Activated T-helper 1 cell treated with anti-CD3 and anti-CD28 coated beads, Interleukin-12 subunit alpha, Interleukin-12 subunit beta, Interleukin-2, Interleukin-4 antibody, amounts not matched to agents 30 ng/mL and 10 ng/mL and 1 ng/mL, durations not matched to agents 14 hours and 24 hours and 36 hours (primary cell): Measurements from ENCODE around the gene OCEL1. TPM values are rescaled to one million over a fixed set of nuclear protein-coding genes. Genes with fewer than 3 reads are reported as not detected.
"Not testable (repeated sequence)": the region's sequence is repeated elsewhere in the genome, so short reads cannot be mapped to it uniquely, and the experiment has no call there.

Experiments
- DNase-seq: peaks from one replicate; pipeline ENCODE4 v3.0.0; 2021; ENCODE audit warnings: low spot score
- H3K27ac Mint-ChIP-seq: one replicate; pipeline ENCODE4 v1.8.0; 2021; ENCODE audit warnings: mild to moderate bottlenecking, mixed read lengths
- H3K27me3 Mint-ChIP-seq: one replicate; pipeline ENCODE4 v1.8.0; 2022; ENCODE audit warnings: mild to moderate bottlenecking, moderate library complexity, mixed read lengths; ENCODE audit not compliant: insufficient read depth
- H3K36me3 Mint-ChIP-seq: one replicate; pipeline ENCODE4 v1.8.0; 2021; ENCODE audit warnings: low read depth, mixed read lengths
- H3K4me1 Mint-ChIP-seq: one replicate; pipeline ENCODE4 v1.8.0; 2021; ENCODE audit warnings: low read depth, mixed read lengths
- H3K4me3 Mint-ChIP-seq: one replicate; pipeline ENCODE4 v1.8.0; 2021; ENCODE audit warnings: mild to moderate bottlenecking, moderate library complexity, mixed read lengths
- H3K9me3 Mint-ChIP-seq: one replicate; pipeline ENCODE4 v1.8.0; 2021; ENCODE audit warnings: mixed read lengths
- intact Hi-C: fragments of 100-400 bp; cut with micrococcal nuclease; formaldehyde crosslinking; loops from one replicate; pipeline ENCODE4 v1.15.1; 2024
- total RNA-seq: library from RNA; stranded (reverse); gene quantifications from 2 replicates; pipeline ENCODE4 v1.2.3, GENCODE V29; 2022

OCEL1 gene
- total RNA-seq, 1 donor from 2014 or later, result 19.6 TPM

- H3K27ac Mint-ChIP-seq, result peak overlapping the region; percentile 96
- no peaks in the 10 kb centered on the region for H3K9me3 Mint-ChIP-seq
- H3K27me3 Mint-ChIP-seq, result no peaks in the 10 kb centered on the region
- peaks cover 16% of the 10 kb centered on the region for H3K4me1 Mint-ChIP-seq
- H3K4me3 Mint-ChIP-seq, result peak overlapping the region; percentile 89
- intact Hi-C loops, result loop anchor here (2.0 kb wide), 1 partner anchor 32 kb away; no protein-coding TSS in a partner anchor
- peaks cover 3% of the 10 kb centered on the region for H3K36me3 Mint-ChIP-seq
- DNase-seq, result no peak
Observed at GRCh38 chr19:17266589-17266974, 40.6 kb downstream of the OCEL1 start.

GRCh38 chr19:17266975-17267788 is 41.2 kb downstream of the OCEL1 start, which contains the start of gene BABAM1:
BABAM1 (plus strand) TSS chr19:17267443; CDS start chr19:17268807, 1,364 bp downstream.
- peak within 1 kb of the TSS; percentile 96 for H3K27ac Mint-ChIP-seq
- H3K27me3 Mint-ChIP-seq, result no peaks in the 10 kb centered on the region
- peaks cover 3% of the 10 kb centered on the region for H3K36me3 Mint-ChIP-seq
- H3K9me3 Mint-ChIP-seq, result no peaks in the 10 kb centered on the region
- peaks cover 16% of the 10 kb centered on the region for H3K4me1 Mint-ChIP-seq
- DNase-seq, result peak; percentile 96
- peak within 1 kb of the TSS; percentile 89 for H3K4me3 Mint-ChIP-seq
- intact Hi-C loops, result loop anchor here (1.0 to 2.0 kb wide), 13 partner anchors 12 to 695 kb away; partner anchors contain the start of genes ANO8, DDA1, HAUS8 and MRPL34

GRCh38 chr19:17268754-17269153 is 42.7 kb downstream of the OCEL1 start:
- peak overlapping the region; percentile 89 for H3K4me3 Mint-ChIP-seq
- H3K4me1 Mint-ChIP-seq, result peaks cover 16% of the 10 kb centered on the region
- H3K27ac Mint-ChIP-seq, result no peak overlapping the region
- no peak for DNase-seq
- no peaks in the 10 kb centered on the region for H3K9me3 Mint-ChIP-seq
- intact Hi-C loops, result no loop called here
- H3K36me3 Mint-ChIP-seq, result peaks cover 3% of the 10 kb centered on the region
- no peaks in the 10 kb centered on the region for H3K27me3 Mint-ChIP-seq

- H3K27ac Mint-ChIP-seq, DNase-seq, H3K4me1 Mint-ChIP-seq, intact Hi-C loops, H3K4me3 Mint-ChIP-seq, H3K27me3 Mint-ChIP-seq, H3K9me3 Mint-ChIP-seq: not testable (repeated sequence)
- peaks cover 17% of the 10 kb centered on the region for H3K36me3 Mint-ChIP-seq
Observed at GRCh38 chr19:17274892-17275291, 48.9 kb downstream of the OCEL1 start.

GRCh38 chr19:17275441-17276175 is 49.6 kb downstream of the OCEL1 start:
- H3K4me1 Mint-ChIP-seq, result no peaks in the 10 kb centered on the region
- intact Hi-C loops, result no loop called here
- no peaks in the 10 kb centered on the region for H3K9me3 Mint-ChIP-seq
- no peak for DNase-seq
- H3K36me3 Mint-ChIP-seq, result peaks cover 14% of the 10 kb centered on the region
- no peaks in the 10 kb centered on the region for H3K27me3 Mint-ChIP-seq
- H3K4me3 Mint-ChIP-seq, result no peak overlapping the region
- H3K27ac Mint-ChIP-seq, result no peak overlapping the region

Other genes starting within 250 kb of the OCEL1 start
- gene CPAMD8, start 199.4 kb upstream of the OCEL1 start, total RNA-seq, result 0.18 TPM in 1 of 2 replicates, not detected in the other
- gene HAUS8, start 150.8 kb upstream of the OCEL1 start, total RNA-seq, result 32.8 and 34.9 TPM in 2 replicates
- 134 and 137 TPM in 2 replicates for gene MYO9B, start 150.4 kb upstream of the OCEL1 start, total RNA-seq
- 34.6 and 36.0 TPM in 2 replicates for gene USE1, start 10.9 kb upstream of the OCEL1 start, total RNA-seq
- gene NR2F6, start 19.7 kb downstream of the OCEL1 start, total RNA-seq, result 14.3 and 14.4 TPM in 2 replicates
- gene USHBP1, start 38.5 kb downstream of the OCEL1 start, total RNA-seq, result 0.10 and 0.26 TPM in 2 replicates
- 114 and 120 TPM in 2 replicates for gene BABAM1, start 41.2 kb downstream of the OCEL1 start, total RNA-seq
- 13.4 and 13.8 TPM in 2 replicates for gene ANKLE1, start 55.7 kb downstream of the OCEL1 start, total RNA-seq
- 8.8 and 9.0 TPM in 2 replicates for gene ABHD8, start 77.2 kb downstream of the OCEL1 start, total RNA-seq
- gene MRPL34, start 79.6 kb downstream of the OCEL1 start, total RNA-seq, result 108 and 118 TPM in 2 replicates
- 45.3 and 50.2 TPM in 2 replicates for gene DDA1, start 83.3 kb downstream of the OCEL1 start, total RNA-seq
- gene ANO8, start 108.6 kb downstream of the OCEL1 start, total RNA-seq, result 6.6 and 7.4 TPM in 2 replicates
- gene GTPBP3, start 111.3 kb downstream of the OCEL1 start, total RNA-seq, result 64.2 and 72.0 TPM in 2 replicates
- gene PLVAP, start 151.1 kb downstream of the OCEL1 start, total RNA-seq, result 0.08 TPM in 1 of 2 replicates, not detected in the other
- 1.9 and 2.6 TPM in 2 replicates for gene CCDC194, start 168.0 kb downstream of the OCEL1 start, total RNA-seq
- gene BST2, start 179.4 kb downstream of the OCEL1 start, total RNA-seq, result 146 and 148 TPM in 2 replicates
- 40.8 and 42.7 TPM in 2 replicates for gene MVB12A, start 193.8 kb downstream of the OCEL1 start, total RNA-seq
- not detected in 2 replicates for gene TMEM221, start 222.4 kb downstream of the OCEL1 start, total RNA-seq
- gene NXNL1, start 234.7 kb downstream of the OCEL1 start, total RNA-seq, result not detected in 2 replicates
- 1.7 and 2.0 TPM in 2 replicates for gene SLC27A1, start 244.3 kb downstream of the OCEL1 start, total RNA-seq